BE2C (cell line): Measurements from ENCODE around the gene POU2AF3.

Experiments
- DNase-seq: peaks from one replicate; pipeline ENCODE4 v3.0.0-alpha.2; 2020
- H3K27me3 ChIP-seq: fragments of 250-450 bp; sonication (Bioruptor Pico); 2 replicates; pipeline ENCODE4 v1.5.1; 2020; ENCODE audit warnings: mild to moderate bottlenecking
- H3K36me3 ChIP-seq: fragments of 250-450 bp; sonication (Bioruptor Pico); 2 replicates; pipeline ENCODE4 v1.5.1; 2020; ENCODE audit warnings: mild to moderate bottlenecking
- H3K4me1 ChIP-seq: fragments of 250-450 bp; sonication (Bioruptor Pico); 2 replicates; pipeline ENCODE4 v1.5.1; 2020
- H3K4me3 ChIP-seq: 2 replicates; pipeline ENCODE4 v1.5.1; 2011; ENCODE audit warnings: low read depth, low read length
- H3K9me3 ChIP-seq: fragments of 250-450 bp; sonication (Bioruptor Pico); 2 replicates; pipeline ENCODE4 v1.5.1; 2020
- TF ChIP-seq, protein P1 (sequence below): IDR thresholded peaks from 2 replicates; pipeline ENCODE4 v1.5.1; 2012; ENCODE audit warnings: mild to moderate bottlenecking, low read depth, low read length

The POU2AF3 gene

GRCh38 chr11:111297696-111298095 lies 650 bp upstream of the POU2AF3 start:
- Histone ChIP-seq H3K27me3 (peaks cover 59% of the 10 kb centered on the region), H3K4me3 (no peak overlapping the region)

GRCh38 chr11:111299101-111300026 lies 1.0 kb downstream of the POU2AF3 start:
- H3K4me1 ChIP-seq = no peaks in the 10 kb centered on the region
- TF ChIP-seq, protein P1, sequence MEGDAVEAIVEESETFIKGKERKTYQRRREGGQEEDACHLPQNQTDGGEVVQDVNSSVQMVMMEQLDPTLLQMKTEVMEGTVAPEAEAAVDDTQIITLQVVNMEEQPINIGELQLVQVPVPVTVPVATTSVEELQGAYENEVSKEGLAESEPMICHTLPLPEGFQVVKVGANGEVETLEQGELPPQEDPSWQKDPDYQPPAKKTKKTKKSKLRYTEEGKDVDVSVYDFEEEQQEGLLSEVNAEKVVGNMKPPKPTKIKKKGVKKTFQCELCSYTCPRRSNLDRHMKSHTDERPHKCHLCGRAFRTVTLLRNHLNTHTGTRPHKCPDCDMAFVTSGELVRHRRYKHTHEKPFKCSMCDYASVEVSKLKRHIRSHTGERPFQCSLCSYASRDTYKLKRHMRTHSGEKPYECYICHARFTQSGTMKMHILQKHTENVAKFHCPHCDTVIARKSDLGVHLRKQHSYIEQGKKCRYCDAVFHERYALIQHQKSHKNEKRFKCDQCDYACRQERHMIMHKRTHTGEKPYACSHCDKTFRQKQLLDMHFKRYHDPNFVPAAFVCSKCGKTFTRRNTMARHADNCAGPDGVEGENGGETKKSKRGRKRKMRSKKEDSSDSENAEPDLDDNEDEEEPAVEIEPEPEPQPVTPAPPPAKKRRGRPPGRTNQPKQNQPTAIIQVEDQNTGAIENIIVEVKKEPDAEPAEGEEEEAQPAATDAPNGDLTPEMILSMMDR = no peak
- peaks cover 74% of the 10 kb centered on the region for H3K27me3 ChIP-seq
- H3K4me3 ChIP-seq = no peak overlapping the region
- no peaks in the 10 kb centered on the region for H3K9me3 ChIP-seq
- no peaks in the 10 kb centered on the region for H3K36me3 ChIP-seq
- no peak for DNase-seq

More at GRCh38 chr11:111297696-111298095, 650 bp upstream of the POU2AF3 start:
- Histone ChIP-seq H3K36me3 (no peaks in the 10 kb centered on the region), H3K9me3 (no peaks in the 10 kb centered on the region), H3K4me1 (no peaks in the 10 kb centered on the region)
- TF ChIP-seq, protein P1 = no peak
- DNase-seq = no peak

GRCh38 chr11:111300569-111300968 lies 2.2 kb downstream of the POU2AF3 start:
- H3K4me3 ChIP-seq = no peak overlapping the region
- H3K27me3 ChIP-seq = peaks cover 86% of the 10 kb centered on the region
- TF ChIP-seq, protein P1 = no peak
- no peak for DNase-seq
- no peaks in the 10 kb centered on the region for H3K36me3 ChIP-seq
- H3K4me1 ChIP-seq = no peaks in the 10 kb centered on the region
- no peaks in the 10 kb centered on the region for H3K9me3 ChIP-seq

- H3K9me3 ChIP-seq = no peaks in the 10 kb centered on the region
- H3K27me3 ChIP-seq = peaks cover 93% of the 10 kb centered on the region
- TF ChIP-seq, protein P1 = no peak
- H3K36me3 ChIP-seq = no peaks in the 10 kb centered on the region
- H3K4me1 ChIP-seq = no peaks in the 10 kb centered on the region
- no peak for DNase-seq
- no peak overlapping the region for H3K4me3 ChIP-seq
Observed at GRCh38 chr11:111301004-111301841, 2.9 kb downstream of the POU2AF3 start.

DNA sequence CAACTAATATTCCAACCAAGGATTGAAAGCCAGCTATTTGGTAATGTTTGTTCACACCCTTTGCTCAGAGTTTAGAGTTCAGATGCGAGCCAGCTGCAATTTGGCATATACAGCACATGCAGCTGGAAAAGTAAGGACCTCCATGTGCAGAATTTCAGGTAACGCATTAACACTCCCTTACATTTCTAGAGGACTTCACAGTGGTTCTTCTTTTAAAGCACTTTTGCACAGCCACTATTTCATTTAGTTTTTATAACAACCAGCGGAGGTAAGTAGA lies 3.4 kb downstream of the POU2AF3 start:
- H3K27me3 ChIP-seq = peaks cover 95% of the 10 kb centered on the region
- TF ChIP-seq, protein P1 = no peak
- no peaks in the 10 kb centered on the region for H3K9me3 ChIP-seq
- H3K4me3 ChIP-seq = no peak overlapping the region
- H3K36me3 ChIP-seq = no peaks in the 10 kb centered on the region
- H3K4me1 ChIP-seq = no peaks in the 10 kb centered on the region
- no peak for DNase-seq
